GM21528 (cell line): Measurements from ENCODE around the gene VPS35.

Source experiments
- ATAC-seq: cut with Tn5 transposase; IDR thresholded peaks from one replicate; pipeline ENCODE4 v1.9.1; 2021; ENCODE audit warnings: mild to moderate bottlenecking, moderate library complexity; ENCODE audit not compliant: unreplicated experiment, low FRiP score

VPS35 gene

GRCh38 chr16:46620266-46621005 is 68.5 kb downstream of the VPS35 start:
- peak; percentile 40 for ATAC-seq

GRCh38 chr16:46618516-46618915 is 70.5 kb downstream of the VPS35 start:
- no peak for ATAC-seq

- ATAC-seq = no peak
Measured at GRCh38 chr16:46614006-46614405, 75.0 kb downstream of the VPS35 start.

GRCh38 chr16:46613352-46613751 is 75.6 kb downstream of the VPS35 start:
- no peak for ATAC-seq

- ATAC-seq = peak; percentile 74
Measured at GRCh38 chr16:46612121-46612520, 76.9 kb downstream of the VPS35 start.

- no peak for ATAC-seq
Measured at GRCh38 chr16:46607529-46607928, 81.4 kb downstream of the VPS35 start.

- no peak for ATAC-seq
Measured at GRCh38 chr16:46606231-46606630, 82.7 kb downstream of the VPS35 start.
